Measurements from ENCODE around the gene SH3BP5. TPM values are rescaled to one million over a fixed set of nuclear protein-coding genes. Genes with fewer than 3 reads are reported as not detected.

Gene SH3BP5
- polyA plus RNA-seq, 1 experiment = 30.9 TPM

GRCh38 chr3:15217841-15218267 lies 114.5 kb downstream of the SH3BP5 start:
- no peak overlapping the region for H3K4me3 ChIP-seq (ENCODE audit: low read depth, low read length)
- CTCF ChIA-PET = no interaction called here
- no peaks in the 10 kb centered on the region for H3K27me3 ChIP-seq (ENCODE audit: control insufficient read depth, insufficient read depth, low read length)
- no peak for DNase-seq (ENCODE audit: low read depth)
- H3K36me3 ChIP-seq (ENCODE audit: control insufficient read depth, insufficient read depth, low read length) = peaks cover 16% of the 10 kb centered on the region
- no peak for TF ChIP-seq CTCF (IDR thresholded peaks at IDR 0.05; ENCODE audit: insufficient read depth, low read depth, low read length)
- POLR2A ChIA-PET = no interaction called here

- Histone ChIP-seq H3K4me3 (ENCODE audit: low read depth, low read length) (no peak overlapping the region), H3K27me3 (ENCODE audit: control insufficient read depth, insufficient read depth, low read length) (no peaks in the 10 kb centered on the region), H3K36me3 (ENCODE audit: control insufficient read depth, insufficient read depth, low read length) (peaks cover 13% of the 10 kb centered on the region)
- ChIA-PET CTCF (no interaction called here), POLR2A (no interaction called here)
- no peak for TF ChIP-seq CTCF (IDR thresholded peaks at IDR 0.05; ENCODE audit: insufficient read depth, low read depth, low read length)
- DNase-seq (ENCODE audit: low read depth) = no peak
These were observed 115.2 kb downstream of the SH3BP5 start for GRCh38 chr3:15217011-15217671.

GRCh38 chr3:15216501-15216900 lies 115.9 kb downstream of the SH3BP5 start:
- POLR2A ChIA-PET = no interaction called here

GRCh38 chr3:15215996-15216395 lies 116.4 kb downstream of the SH3BP5 start:
- Histone ChIP-seq H3K36me3 (ENCODE audit: control insufficient read depth, insufficient read depth, low read length) (peaks cover 10% of the 10 kb centered on the region), H3K4me3 (ENCODE audit: low read depth, low read length) (no peak overlapping the region), H3K27me3 (ENCODE audit: control insufficient read depth, insufficient read depth, low read length) (no peaks in the 10 kb centered on the region)
- ChIA-PET CTCF (no interaction called here), POLR2A (no interaction called here)
- no peak for TF ChIP-seq CTCF (IDR thresholded peaks at IDR 0.05; ENCODE audit: insufficient read depth, low read depth, low read length)
- DNase-seq (ENCODE audit: low read depth) = no peak

More at GRCh38 chr3:15216501-15216900, 115.9 kb downstream of the SH3BP5 start:
- DNase-seq (ENCODE audit: low read depth) = no peak
- no peak for TF ChIP-seq CTCF (IDR thresholded peaks at IDR 0.05; ENCODE audit: insufficient read depth, low read depth, low read length)
- Histone ChIP-seq H3K36me3 (ENCODE audit: control insufficient read depth, insufficient read depth, low read length) (peaks cover 11% of the 10 kb centered on the region), H3K27me3 (ENCODE audit: control insufficient read depth, insufficient read depth, low read length) (no peaks in the 10 kb centered on the region), H3K4me3 (ENCODE audit: low read depth, low read length) (no peak overlapping the region)
- CTCF ChIA-PET = no interaction called here

GRCh38 chr3:15214758-15215157 lies 117.6 kb downstream of the SH3BP5 start:
- ChIA-PET POLR2A (no interaction called here), CTCF (no interaction called here)
- DNase-seq (ENCODE audit: low read depth) = no peak
- Histone ChIP-seq H3K27me3 (ENCODE audit: control insufficient read depth, insufficient read depth, low read length) (no peaks in the 10 kb centered on the region), H3K4me3 (ENCODE audit: low read depth, low read length) (no peak overlapping the region), H3K36me3 (ENCODE audit: control insufficient read depth, insufficient read depth, low read length) (peaks cover 8% of the 10 kb centered on the region)
- TF ChIP-seq CTCF (IDR thresholded peaks at IDR 0.05; ENCODE audit: insufficient read depth, low read depth, low read length) = no peak
